ENCODE data around the gene PSMG4.

Gene PSMG4

GRCh38 chr6:3305216-3305565, 46.4 kb downstream of the PSMG4 start:
- Histone ChIP-seq H3K79me2 (ENCODE audit: control insufficient read depth, low read length) (no peaks in the 10 kb centered on the region), H3K4me2 (ENCODE audit: low read length) (no peak overlapping the region), H3K9me3 (ENCODE audit: control insufficient read depth, insufficient read depth, low read length) (no peaks in the 10 kb centered on the region), H3F3A (ENCODE audit: control insufficient read depth, insufficient read depth) (no peaks in the 10 kb centered on the region), H3K4me3 (ENCODE audit: low read length) (no peak overlapping the region), H3K36me3 (ENCODE audit: control insufficient read depth, low read length) (no peaks in the 10 kb centered on the region), H3K4me1 (ENCODE audit: control insufficient read depth, low read length) (no peaks in the 10 kb centered on the region; the same call in 1 of the 2 replicates), H4K20me1 (ENCODE audit: control insufficient read depth, insufficient read depth, low read depth, low read length) (no peaks in the 10 kb centered on the region), H3K9me2 (replicated peaks; ENCODE audit: control insufficient read depth, low read length) (no peaks in the 10 kb centered on the region), H3K27me3 (ENCODE audit: control insufficient read depth, low read length) (peaks cover 16% of the 10 kb centered on the region), H3K27ac (ENCODE audit: low read depth, low read length) (no peak overlapping the region)
- no peak for TF ChIP-seq EZH2phosphoT487 (IDR thresholded peaks at IDR 0.05; ENCODE audit: borderline replicate concordance, low read length)
- TF ChIP-seq CTCF (IDR thresholded peaks at IDR 0.05; ENCODE audit: low read depth, low read length, poor library complexity, severe bottlenecking) = no peak

- H3K79me2 ChIP-seq (ENCODE audit: control insufficient read depth, low read length) = no peaks in the 10 kb centered on the region
- H3K9me3 ChIP-seq (ENCODE audit: control insufficient read depth, insufficient read depth, low read length) = no peaks in the 10 kb centered on the region
- H3K4me3 ChIP-seq (ENCODE audit: low read length) = no peak overlapping the region
- no peaks in the 10 kb centered on the region for H3K9me2 ChIP-seq (replicated peaks; ENCODE audit: control insufficient read depth, low read length)
- H3K27ac ChIP-seq (ENCODE audit: low read depth, low read length) = no peak overlapping the region
- TF ChIP-seq CTCF (IDR thresholded peaks at IDR 0.05; ENCODE audit: low read depth, low read length, poor library complexity, severe bottlenecking) (no peak), EZH2phosphoT487 (IDR thresholded peaks at IDR 0.05; ENCODE audit: borderline replicate concordance, low read length) (no peak)
- H3K27me3 ChIP-seq (ENCODE audit: control insufficient read depth, low read length) = peaks cover 16% of the 10 kb centered on the region
- no peaks in the 10 kb centered on the region for H3F3A ChIP-seq (ENCODE audit: control insufficient read depth, insufficient read depth)
- H3K36me3 ChIP-seq (ENCODE audit: control insufficient read depth, low read length) = no peaks in the 10 kb centered on the region
- no peaks in the 10 kb centered on the region; the same call in 1 of the 2 replicates for H3K4me1 ChIP-seq (ENCODE audit: control insufficient read depth, low read length)
- H3K4me2 ChIP-seq (ENCODE audit: low read length) = no peak overlapping the region
- H4K20me1 ChIP-seq (ENCODE audit: control insufficient read depth, insufficient read depth, low read depth, low read length) = no peaks in the 10 kb centered on the region
These were observed 47.1 kb downstream of the PSMG4 start for GRCh38 chr6:3305831-3306230.

GRCh38 chr6:3306848-3307247, 48.1 kb downstream of the PSMG4 start:
- TF ChIP-seq EZH2phosphoT487 (IDR thresholded peaks at IDR 0.05; ENCODE audit: borderline replicate concordance, low read length) = no peak
- TF ChIP-seq CTCF (IDR thresholded peaks at IDR 0.05; ENCODE audit: low read depth, low read length, poor library complexity, severe bottlenecking) = no peak
- no peak overlapping the region for H3K4me2 ChIP-seq (ENCODE audit: low read length)
- H3K79me2 ChIP-seq (ENCODE audit: control insufficient read depth, low read length) = no peaks in the 10 kb centered on the region
- H3K4me3 ChIP-seq (ENCODE audit: low read length) = no peak overlapping the region
- no peak overlapping the region for H3K27ac ChIP-seq (ENCODE audit: low read depth, low read length)
- H4K20me1 ChIP-seq (ENCODE audit: control insufficient read depth, insufficient read depth, low read depth, low read length) = no peaks in the 10 kb centered on the region
- no peaks in the 10 kb centered on the region; the same call in 1 of the 2 replicates for H3K4me1 ChIP-seq (ENCODE audit: control insufficient read depth, low read length)
- H3K27me3 ChIP-seq (ENCODE audit: control insufficient read depth, low read length) = peaks cover 21% of the 10 kb centered on the region
- no peaks in the 10 kb centered on the region for H3F3A ChIP-seq (ENCODE audit: control insufficient read depth, insufficient read depth)
- H3K9me3 ChIP-seq (ENCODE audit: control insufficient read depth, insufficient read depth, low read length) = no peaks in the 10 kb centered on the region
- H3K9me2 ChIP-seq (replicated peaks; ENCODE audit: control insufficient read depth, low read length) = no peaks in the 10 kb centered on the region
- H3K36me3 ChIP-seq (ENCODE audit: control insufficient read depth, low read length) = no peaks in the 10 kb centered on the region

GRCh38 chr6:3307436-3307835, 48.7 kb downstream of the PSMG4 start:
- TF ChIP-seq CTCF (IDR thresholded peaks at IDR 0.05; ENCODE audit: low read depth, low read length, poor library complexity, severe bottlenecking) (no peak), EZH2phosphoT487 (IDR thresholded peaks at IDR 0.05; ENCODE audit: borderline replicate concordance, low read length) (no peak)
- Histone ChIP-seq H3K79me2 (ENCODE audit: control insufficient read depth, low read length) (no peaks in the 10 kb centered on the region), H3K36me3 (ENCODE audit: control insufficient read depth, low read length) (no peaks in the 10 kb centered on the region)

More at GRCh38 chr6:3307436-3307835, 48.7 kb downstream of the PSMG4 start:
- Histone ChIP-seq H3K27ac (ENCODE audit: low read depth, low read length) (no peak overlapping the region), H3K4me3 (ENCODE audit: low read length) (no peak overlapping the region), H3K27me3 (ENCODE audit: control insufficient read depth, low read length) (peaks cover 19% of the 10 kb centered on the region), H3K9me3 (ENCODE audit: control insufficient read depth, insufficient read depth, low read length) (no peaks in the 10 kb centered on the region), H4K20me1 (ENCODE audit: control insufficient read depth, insufficient read depth, low read depth, low read length) (no peaks in the 10 kb centered on the region), H3F3A (ENCODE audit: control insufficient read depth, insufficient read depth) (no peaks in the 10 kb centered on the region), H3K4me1 (ENCODE audit: control insufficient read depth, low read length) (no peaks in the 10 kb centered on the region; the same call in 1 of the 2 replicates), H3K9me2 (replicated peaks; ENCODE audit: control insufficient read depth, low read length) (no peaks in the 10 kb centered on the region), H3K4me2 (ENCODE audit: low read length) (no peak overlapping the region)
